ENCODE data around the gene NLRC4.

Gene NLRC4

DNA sequence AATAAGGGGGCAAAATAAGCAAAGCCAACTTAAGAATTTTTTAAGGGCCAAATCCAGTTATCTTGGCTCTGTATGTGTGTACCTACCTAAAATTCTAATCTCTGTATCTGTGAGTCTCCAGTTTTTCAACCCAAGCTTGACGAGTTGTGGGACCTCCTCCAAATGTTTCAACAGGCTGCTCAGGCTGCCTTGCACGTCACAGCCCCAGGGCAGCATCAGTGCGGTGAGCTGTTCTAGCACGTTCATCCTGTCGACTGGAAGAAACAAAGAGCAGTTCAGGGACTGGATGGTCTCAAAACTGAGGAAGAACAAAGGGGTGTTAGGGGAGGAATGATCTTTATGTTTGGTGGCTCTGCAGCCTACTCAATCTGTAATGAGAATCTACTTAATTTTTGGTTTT is 29.4 kb downstream of the NLRC4 start:
- ChIA-PET CTCF (no interaction called here), POLR2A (no interaction called here)
- TF ChIP-seq LEF1 (IDR thresholded peaks at IDR 0.05; ENCODE audit: borderline replicate concordance) (no peak), ELF4 (IDR thresholded peaks at IDR 0.05) (no peak), SP1 (IDR thresholded peaks at IDR 0.05) (no peak), CTBP1 (IDR thresholded peaks at IDR 0.05; ENCODE audit: borderline replicate concordance) (no peak), L3MBTL2 (conservative IDR thresholded peaks at IDR 0.05) (no peak), FOXM1 (IDR thresholded peaks at IDR 0.05; ENCODE audit: borderline replicate concordance) (no peak)
- no peak for DNase-seq (ENCODE audit: extremely low spot score)

GRCh38 chr2:32231959-32232358 is 32.7 kb downstream of the NLRC4 start:
- no peak for TF ChIP-seq FOXA1 (IDR thresholded peaks at IDR 0.05)
- no peak for TF ChIP-seq FOXK2 (IDR thresholded peaks at IDR 0.05)
- TF ChIP-seq SUZ12 (IDR thresholded peaks at IDR 0.05), result no peak
- no peak for TF ChIP-seq ZNF384 (IDR thresholded peaks at IDR 0.05)
- TF ChIP-seq BHLHE40 (IDR thresholded peaks at IDR 0.05; ENCODE audit: borderline replicate concordance), result no peak
- no peak for TF ChIP-seq CTBP1 (IDR thresholded peaks at IDR 0.05; ENCODE audit: borderline replicate concordance)
- TF ChIP-seq FOXM1 (IDR thresholded peaks at IDR 0.05; ENCODE audit: borderline replicate concordance), result no peak
- no peak for TF ChIP-seq PKNOX1 (IDR thresholded peaks at IDR 0.05)
- TF ChIP-seq HDGF (IDR thresholded peaks at IDR 0.05; ENCODE audit: borderline replicate concordance), result no peak
- TF ChIP-seq LEF1 (IDR thresholded peaks at IDR 0.05; ENCODE audit: borderline replicate concordance), result no peak
- TF ChIP-seq L3MBTL2 (conservative IDR thresholded peaks at IDR 0.05), result no peak
- no peak for TF ChIP-seq ELF4 (IDR thresholded peaks at IDR 0.05)
- POLR2A ChIA-PET, result no interaction called here
- no peak for DNase-seq (ENCODE audit: extremely low spot score)
- CTCF ChIA-PET, result no interaction called here

DNA sequence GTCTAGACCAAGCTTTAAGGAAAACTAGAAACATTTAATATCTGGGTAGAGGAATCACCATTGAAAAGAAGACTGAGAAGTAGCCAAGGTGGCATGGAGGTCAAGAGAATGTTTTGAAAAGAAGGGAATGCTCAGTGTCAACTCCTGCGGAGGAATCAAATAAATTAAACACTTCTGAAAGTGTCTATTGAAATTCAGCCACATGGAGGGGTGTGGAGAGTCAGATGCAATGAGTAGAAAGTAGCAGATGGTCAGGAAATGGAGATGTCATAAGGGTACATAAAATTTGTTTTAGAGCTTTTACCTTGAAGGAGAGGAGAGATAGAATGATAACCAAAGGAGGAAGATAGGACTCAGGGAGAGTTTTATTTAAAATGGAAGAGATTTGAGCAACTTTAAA is 35.1 kb downstream of the NLRC4 start:
- DNase-seq (ENCODE audit: extremely low spot score), result no peak
- POLR2A ChIA-PET, result no interaction called here
- CTCF ChIA-PET, result no interaction called here
- TF ChIP-seq SP1 (IDR thresholded peaks at IDR 0.05), result no peak
- TF ChIP-seq SUZ12 (IDR thresholded peaks at IDR 0.05), result no peak
- TF ChIP-seq ELF4 (IDR thresholded peaks at IDR 0.05), result no peak
- TF ChIP-seq FOXK2 (IDR thresholded peaks at IDR 0.05), result no peak
- no peak for TF ChIP-seq ZNF384 (IDR thresholded peaks at IDR 0.05)
- no peak for TF ChIP-seq BHLHE40 (IDR thresholded peaks at IDR 0.05; ENCODE audit: borderline replicate concordance)
- TF ChIP-seq NFRKB (IDR thresholded peaks at IDR 0.05), result no peak
- TF ChIP-seq PKNOX1 (IDR thresholded peaks at IDR 0.05), result no peak
- no peak for TF ChIP-seq FOXA1 (IDR thresholded peaks at IDR 0.05)
- TF ChIP-seq HDGF (IDR thresholded peaks at IDR 0.05; ENCODE audit: borderline replicate concordance), result no peak
- no peak for TF ChIP-seq CTBP1 (IDR thresholded peaks at IDR 0.05; ENCODE audit: borderline replicate concordance)
- no peak for TF ChIP-seq ARNT (IDR thresholded peaks at IDR 0.05)
- no peak for TF ChIP-seq L3MBTL2 (conservative IDR thresholded peaks at IDR 0.05)
- TF ChIP-seq LEF1 (IDR thresholded peaks at IDR 0.05; ENCODE audit: borderline replicate concordance), result no peak
- TF ChIP-seq FOXM1 (IDR thresholded peaks at IDR 0.05; ENCODE audit: borderline replicate concordance), result no peak
- no peak for TF ChIP-seq TARDBP (IDR thresholded peaks at IDR 0.05)

GRCh38 chr2:32228181-32228580 is 36.5 kb downstream of the NLRC4 start:
- no peak for DNase-seq (ENCODE audit: extremely low spot score)
- CTCF ChIA-PET, result no interaction called here
- POLR2A ChIA-PET, result no interaction called here
- no peak for TF ChIP-seq LEF1 (IDR thresholded peaks at IDR 0.05; ENCODE audit: borderline replicate concordance)
- no peak for TF ChIP-seq SP1 (IDR thresholded peaks at IDR 0.05)
- TF ChIP-seq ZNF384 (IDR thresholded peaks at IDR 0.05), result no peak
- TF ChIP-seq L3MBTL2 (conservative IDR thresholded peaks at IDR 0.05), result no peak
- TF ChIP-seq ARNT (IDR thresholded peaks at IDR 0.05), result no peak
- TF ChIP-seq BHLHE40 (IDR thresholded peaks at IDR 0.05; ENCODE audit: borderline replicate concordance), result no peak

DNA sequence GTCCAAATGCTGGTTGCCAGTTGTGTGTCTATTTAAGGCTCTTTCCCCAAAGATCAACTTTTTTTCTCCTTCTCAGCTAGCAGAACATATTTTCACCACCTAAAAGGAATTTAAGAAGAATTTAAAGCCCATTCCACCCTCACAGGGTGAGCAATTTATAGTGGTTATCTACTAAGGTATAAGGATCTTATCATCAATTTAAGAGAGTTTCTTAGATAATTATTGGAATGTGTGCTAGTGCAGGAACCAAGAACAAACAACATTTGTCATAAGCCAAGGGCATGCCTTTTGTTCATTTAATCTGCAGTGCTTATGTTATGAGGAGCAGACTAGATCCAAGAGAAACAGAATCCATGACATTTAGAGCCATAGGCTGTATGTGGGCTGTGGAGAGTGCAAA is 37.2 kb downstream of the NLRC4 start:
- no peak for DNase-seq (ENCODE audit: extremely low spot score)
- POLR2A ChIA-PET, result no interaction called here
- CTCF ChIA-PET, result no interaction called here
- TF ChIP-seq LEF1 (IDR thresholded peaks at IDR 0.05; ENCODE audit: borderline replicate concordance) (no peak), ZNF384 (IDR thresholded peaks at IDR 0.05) (no peak), PKNOX1 (IDR thresholded peaks at IDR 0.05) (no peak), CTBP1 (IDR thresholded peaks at IDR 0.05; ENCODE audit: borderline replicate concordance) (no peak), SP1 (IDR thresholded peaks at IDR 0.05) (no peak), FOXK2 (IDR thresholded peaks at IDR 0.05) (no peak), NFRKB (IDR thresholded peaks at IDR 0.05) (no peak), ELF4 (IDR thresholded peaks at IDR 0.05) (no peak), ARNT (IDR thresholded peaks at IDR 0.05) (no peak), BHLHE40 (IDR thresholded peaks at IDR 0.05; ENCODE audit: borderline replicate concordance) (no peak), FOXA1 (IDR thresholded peaks at IDR 0.05) (no peak), FOXM1 (IDR thresholded peaks at IDR 0.05; ENCODE audit: borderline replicate concordance) (no peak), L3MBTL2 (conservative IDR thresholded peaks at IDR 0.05) (no peak), HDGF (IDR thresholded peaks at IDR 0.05; ENCODE audit: borderline replicate concordance) (no peak), SUZ12 (IDR thresholded peaks at IDR 0.05) (no peak), TARDBP (IDR thresholded peaks at IDR 0.05) (no peak)

DNA sequence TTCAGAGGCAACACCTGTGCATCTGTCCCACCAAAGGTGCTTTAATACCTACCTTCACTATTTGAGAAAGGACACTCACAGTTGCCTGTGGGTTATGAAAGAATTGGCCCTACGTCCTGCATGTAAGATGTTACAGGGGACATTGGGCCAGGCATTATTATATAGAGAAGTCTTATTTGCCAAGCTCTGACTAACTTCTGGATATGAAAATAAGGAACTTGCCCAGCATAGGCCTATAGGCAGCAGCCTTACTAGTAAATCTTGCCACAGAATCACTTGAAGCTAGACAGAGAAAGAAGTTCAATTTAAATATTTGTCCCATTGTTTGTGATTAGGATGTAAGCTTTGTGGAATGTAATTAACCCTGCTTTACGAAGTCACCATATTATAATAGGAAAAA is 41.7 kb downstream of the NLRC4 start:
- ChIA-PET CTCF (no interaction called here), POLR2A (no interaction called here)
- DNase-seq (ENCODE audit: extremely low spot score), result no peak
- no peak for TF ChIP-seq FOXK2 (IDR thresholded peaks at IDR 0.05)
- TF ChIP-seq L3MBTL2 (conservative IDR thresholded peaks at IDR 0.05), result no peak
- no peak for TF ChIP-seq FOXM1 (IDR thresholded peaks at IDR 0.05; ENCODE audit: borderline replicate concordance)
- TF ChIP-seq SP1 (IDR thresholded peaks at IDR 0.05), result no peak
- TF ChIP-seq CTBP1 (IDR thresholded peaks at IDR 0.05; ENCODE audit: borderline replicate concordance), result no peak
- no peak for TF ChIP-seq ARNT (IDR thresholded peaks at IDR 0.05)
- TF ChIP-seq PKNOX1 (IDR thresholded peaks at IDR 0.05), result no peak
- no peak for TF ChIP-seq FOXA1 (IDR thresholded peaks at IDR 0.05)
- no peak for TF ChIP-seq ZNF384 (IDR thresholded peaks at IDR 0.05)
- TF ChIP-seq TARDBP (IDR thresholded peaks at IDR 0.05), result no peak
- TF ChIP-seq LEF1 (IDR thresholded peaks at IDR 0.05; ENCODE audit: borderline replicate concordance), result no peak
- no peak for TF ChIP-seq ELF4 (IDR thresholded peaks at IDR 0.05)
- no peak for TF ChIP-seq HDGF (IDR thresholded peaks at IDR 0.05; ENCODE audit: borderline replicate concordance)
- no peak for TF ChIP-seq BHLHE40 (IDR thresholded peaks at IDR 0.05; ENCODE audit: borderline replicate concordance)
- TF ChIP-seq NFRKB (IDR thresholded peaks at IDR 0.05), result no peak
- no peak for TF ChIP-seq SUZ12 (IDR thresholded peaks at IDR 0.05)
